Activated naive CD8-positive, alpha-beta T cell treated with anti-CD3 and anti-CD28 coated beads, Interleukin-2, amount 10 ng/mL, durations not matched to agents 7 days and 5 days (primary cell): ENCODE results near the gene TMCO5A. TPM values are rescaled to one million over a fixed set of nuclear protein-coding genes. Genes with fewer than 3 reads are reported as not detected.
"Not testable (repeated sequence)": the region's sequence is repeated elsewhere in the genome, so short reads cannot be mapped to it uniquely, and the experiment has no call there.

ENCODE experiments used
- ATAC-seq: fragments of 150-1000 bp; cut with Tn5 transposase; one replicate; pipeline ENCODE4 v1.10.0; 2021; ENCODE audit warnings: low read depth, moderate library complexity
- POLR2A ChIA-PET: fragments of 350-600 bp; sonication (Branson Sonifier 250); formaldehyde crosslinking; loops from one replicate; lab custom pipeline; 2021; ENCODE audit warnings: antibody characterized with exemption; lab: Charles Lee
- DNase-seq: peaks from one replicate; pipeline ENCODE4 v3.0.0; 2021
- H3K27ac Mint-ChIP-seq: one replicate; pipeline ENCODE4 v1.8.0; 2022; ENCODE audit warnings: mild to moderate bottlenecking, mixed read lengths
- H3K27me3 Mint-ChIP-seq: one replicate; pipeline ENCODE4 v1.8.0; 2022; ENCODE audit warnings: mild to moderate bottlenecking, moderate library complexity, mixed read lengths
- H3K36me3 Mint-ChIP-seq: one replicate; pipeline ENCODE4 v1.8.0; 2021; ENCODE audit warnings: mild to moderate bottlenecking, mixed read lengths
- H3K4me1 Mint-ChIP-seq: one replicate; pipeline ENCODE4 v1.8.0; 2021; ENCODE audit warnings: mixed read lengths
- H3K4me3 Mint-ChIP-seq: one replicate; pipeline ENCODE4 v1.8.0; 2022; ENCODE audit warnings: mild to moderate bottlenecking, moderate library complexity, mixed read lengths
- H3K9me3 Mint-ChIP-seq: one replicate; pipeline ENCODE4 v1.8.0; 2021; ENCODE audit warnings: mixed read lengths
- total RNA-seq, 2 experiments: library from RNA; stranded (reverse); gene quantifications; one replicate each; pipeline ENCODE4 v1.2.3, GENCODE V29; 2021

Gene TMCO5A
- total RNA-seq, 2 experiments from 2014 or later, result not detected

- ATAC-seq (no peak), DNase-seq (no peak)
- Mint-ChIP-seq H3K9me3 (no peaks in the 10 kb centered on the region), H3K4me1 (no peaks in the 10 kb centered on the region), H3K4me3 (no peak overlapping the region), H3K27me3 (no peaks in the 10 kb centered on the region), H3K36me3 (no peaks in the 10 kb centered on the region), H3K27ac (no peak overlapping the region)
- POLR2A ChIA-PET, result no interaction called here
Observed at GRCh38 chr15:37931321-37931720, 3.1 kb upstream of the TMCO5A start.

- H3K4me1 Mint-ChIP-seq, result no peaks in the 10 kb centered on the region
- POLR2A ChIA-PET, result no interaction called here
- ATAC-seq (no peak), DNase-seq (no peak)
- no peak overlapping the region for H3K4me3 Mint-ChIP-seq
- H3K9me3 Mint-ChIP-seq, result no peaks in the 10 kb centered on the region
- no peak overlapping the region for H3K27ac Mint-ChIP-seq
- no peaks in the 10 kb centered on the region for H3K27me3 Mint-ChIP-seq
- no peaks in the 10 kb centered on the region for H3K36me3 Mint-ChIP-seq
Observed at GRCh38 chr15:37931868-37932267, 2.6 kb upstream of the TMCO5A start.

- ATAC-seq (no peak), DNase-seq (no peak)
- Mint-ChIP-seq H3K4me1 (no peaks in the 10 kb centered on the region), H3K36me3 (no peaks in the 10 kb centered on the region), H3K4me3 (no peak overlapping the region), H3K9me3 (no peaks in the 10 kb centered on the region), H3K27ac (no peak overlapping the region), H3K27me3 (no peaks in the 10 kb centered on the region)
- POLR2A ChIA-PET, result no interaction called here
Observed at GRCh38 chr15:37932549-37932948, 1.9 kb upstream of the TMCO5A start.

GRCh38 chr15:37933666-37934065 lies 774 bp upstream of the TMCO5A start:
- no peak for ATAC-seq

GRCh38 chr15:37940876-37941275 lies 6.4 kb downstream of the TMCO5A start:
- Mint-ChIP-seq H3K36me3 (no peaks in the 10 kb centered on the region), H3K4me1 (no peaks in the 10 kb centered on the region), H3K27me3 (no peaks in the 10 kb centered on the region), H3K9me3 (no peaks in the 10 kb centered on the region), H3K4me3 (no peak overlapping the region), H3K27ac (no peak overlapping the region)
- ATAC-seq (no peak), DNase-seq (no peak)
- POLR2A ChIA-PET, result no interaction called here

More at GRCh38 chr15:37933666-37934065, 774 bp upstream of the TMCO5A start:
- Mint-ChIP-seq H3K27me3 (no peaks in the 10 kb centered on the region), H3K36me3 (no peaks in the 10 kb centered on the region), H3K9me3 (no peaks in the 10 kb centered on the region), H3K27ac (no peak overlapping the region), H3K4me3 (no peak overlapping the region), H3K4me1 (no peaks in the 10 kb centered on the region)
- POLR2A ChIA-PET, result no interaction called here
- no peak for DNase-seq

GRCh38 chr15:37941779-37942178 lies 7.3 kb downstream of the TMCO5A start:
- no peaks in the 10 kb centered on the region for H3K27me3 Mint-ChIP-seq
- H3K36me3 Mint-ChIP-seq, result no peaks in the 10 kb centered on the region
- H3K9me3 Mint-ChIP-seq, result no peaks in the 10 kb centered on the region
- DNase-seq (no peak), ATAC-seq (no peak)
- H3K27ac Mint-ChIP-seq, result no peak overlapping the region
- H3K4me3 Mint-ChIP-seq, result no peak overlapping the region
- POLR2A ChIA-PET, result no interaction called here
- no peaks in the 10 kb centered on the region for H3K4me1 Mint-ChIP-seq

GRCh38 chr15:37951999-37952398 lies 17.6 kb downstream of the TMCO5A start:
- H3K4me1 Mint-ChIP-seq, result no peaks in the 10 kb centered on the region
- no peaks in the 10 kb centered on the region for H3K36me3 Mint-ChIP-seq
- no peak overlapping the region for H3K27ac Mint-ChIP-seq
- no peak for ATAC-seq
- no peak for DNase-seq
- no peak overlapping the region for H3K4me3 Mint-ChIP-seq
- peaks cover 5% of the 10 kb centered on the region for H3K27me3 Mint-ChIP-seq
- POLR2A ChIA-PET, result no interaction called here
- no peaks in the 10 kb centered on the region for H3K9me3 Mint-ChIP-seq

GRCh38 chr15:37960742-37961141 lies 26.3 kb downstream of the TMCO5A start:
- POLR2A ChIA-PET, result not testable (repeated sequence)

GRCh38 chr15:37967788-37968187 lies 33.3 kb downstream of the TMCO5A start:
- Mint-ChIP-seq H3K27me3 (no peaks in the 10 kb centered on the region), H3K36me3 (no peaks in the 10 kb centered on the region), H3K27ac (no peak overlapping the region), H3K4me3 (no peak overlapping the region), H3K9me3 (no peaks in the 10 kb centered on the region), H3K4me1 (no peaks in the 10 kb centered on the region)
- POLR2A ChIA-PET, result no interaction called here
- DNase-seq, result no peak
- ATAC-seq, result no peak

More at GRCh38 chr15:37960742-37961141, 26.3 kb downstream of the TMCO5A start:
- DNase-seq, H3K27ac Mint-ChIP-seq, H3K4me1 Mint-ChIP-seq, ATAC-seq, H3K4me3 Mint-ChIP-seq, H3K9me3 Mint-ChIP-seq, H3K27me3 Mint-ChIP-seq, H3K36me3 Mint-ChIP-seq: not testable (repeated sequence)

GRCh38 chr15:37973856-37974255 lies 39.4 kb downstream of the TMCO5A start:
- ATAC-seq (no peak), DNase-seq (no peak)
- Mint-ChIP-seq H3K4me3 (no peak overlapping the region), H3K36me3 (no peaks in the 10 kb centered on the region), H3K27me3 (no peaks in the 10 kb centered on the region), H3K9me3 (no peaks in the 10 kb centered on the region), H3K27ac (no peak overlapping the region), H3K4me1 (no peaks in the 10 kb centered on the region)
- POLR2A ChIA-PET, result no interaction called here

GRCh38 chr15:37978231-37978630 lies 43.8 kb downstream of the TMCO5A start:
- ATAC-seq (no peak), DNase-seq (no peak)
- no peaks in the 10 kb centered on the region for H3K4me1 Mint-ChIP-seq
- POLR2A ChIA-PET, result no interaction called here
- no peak overlapping the region for H3K4me3 Mint-ChIP-seq
- no peaks in the 10 kb centered on the region for H3K9me3 Mint-ChIP-seq
- no peaks in the 10 kb centered on the region for H3K36me3 Mint-ChIP-seq
- H3K27ac Mint-ChIP-seq, result no peak overlapping the region
- no peaks in the 10 kb centered on the region for H3K27me3 Mint-ChIP-seq

GRCh38 chr15:37979671-37980409 lies 45.4 kb downstream of the TMCO5A start:
- H3K27me3 Mint-ChIP-seq, result peaks cover 3% of the 10 kb centered on the region
- no peak overlapping the region for H3K4me3 Mint-ChIP-seq
- DNase-seq, result no peak
- POLR2A ChIA-PET, result interaction anchor here (0.6 kb wide), 1 partner anchor 57 kb away, joined by 5 read pairs; no protein-coding TSS in a partner anchor
- no peak for ATAC-seq
- no peaks in the 10 kb centered on the region for H3K9me3 Mint-ChIP-seq
- H3K36me3 Mint-ChIP-seq, result no peaks in the 10 kb centered on the region
- no peaks in the 10 kb centered on the region for H3K4me1 Mint-ChIP-seq
- H3K27ac Mint-ChIP-seq, result no peak overlapping the region

- DNase-seq, result no peak
- POLR2A ChIA-PET, result no interaction called here
- no peak overlapping the region for H3K27ac Mint-ChIP-seq
- no peak for ATAC-seq
- no peaks in the 10 kb centered on the region for H3K36me3 Mint-ChIP-seq
- H3K27me3 Mint-ChIP-seq, result peaks cover 4% of the 10 kb centered on the region
- no peaks in the 10 kb centered on the region for H3K9me3 Mint-ChIP-seq
- H3K4me1 Mint-ChIP-seq, result no peaks in the 10 kb centered on the region
- no peak overlapping the region for H3K4me3 Mint-ChIP-seq
Observed at GRCh38 chr15:37981201-37981600, 46.8 kb downstream of the TMCO5A start.

GRCh38 chr15:37981775-37982174 lies 47.3 kb downstream of the TMCO5A start:
- Mint-ChIP-seq H3K27ac (no peak overlapping the region), H3K27me3 (peaks cover 4% of the 10 kb centered on the region), H3K4me1 (no peaks in the 10 kb centered on the region), H3K9me3 (no peaks in the 10 kb centered on the region), H3K4me3 (no peak overlapping the region), H3K36me3 (no peaks in the 10 kb centered on the region)
- POLR2A ChIA-PET, result no interaction called here
- no peak for DNase-seq
- ATAC-seq, result no peak
